ENCODE measurements around the gene ZNF846.
A peak's percentile ranks its signal among the peaks of the same experiment; 100 is the strongest.

DNA sequence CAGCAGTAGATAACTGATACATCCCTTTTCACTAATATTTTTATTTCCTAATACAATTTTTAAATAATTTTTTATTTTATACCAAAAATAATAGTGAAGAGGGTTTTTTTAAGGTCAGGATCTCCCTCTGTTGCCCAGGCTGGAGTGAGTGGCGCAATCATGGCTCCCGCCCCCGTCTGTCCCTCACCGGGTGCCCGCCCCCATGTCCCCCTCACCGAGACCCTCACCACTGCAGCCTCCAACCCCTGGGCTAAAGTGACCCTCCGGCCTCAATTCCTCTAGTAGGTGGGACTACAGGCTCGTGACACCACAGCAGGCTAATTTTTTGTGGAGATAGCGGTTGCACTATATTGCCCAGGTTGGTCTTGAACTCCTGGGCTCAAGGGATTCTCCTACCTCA lies 17.8 kb upstream of the ZNF846 start:
- TF ChIP-seq RAD21 (IDR thresholded peaks at IDR 0.05; ENCODE audit: low read depth) (no peak), CREB1 (IDR thresholded peaks at IDR 0.05; ENCODE audit: low read depth) (no peak), TEAD4 (IDR thresholded peaks at IDR 0.05) (no peak), CEBPB (IDR thresholded peaks at IDR 0.05) (peak; percentile 36; the same call in 1 of the 2 replicates), REST (IDR thresholded peaks at IDR 0.05; ENCODE audit: low read depth) (no peak), USF1 (IDR thresholded peaks at IDR 0.05) (no peak)
